H1 (cell line): Measurements from ENCODE around the gene SORBS1. TPM values are rescaled to one million over a fixed set of nuclear protein-coding genes. Genes with fewer than 3 reads are reported as not detected.

ENCODE experiments used
- CTCF ChIA-PET: fragments of 300-600 bp; sonication (Branson Sonifier 250); formaldehyde crosslinking; loops from one replicate; lab custom pipeline; 2021; ENCODE audit not compliant: partially characterized antibody; lab: Charles Lee
- POLR2A ChIA-PET: fragments of 300-600 bp; sonication (Branson Sonifier 250); formaldehyde crosslinking; loops from one replicate; lab custom pipeline; 2021; ENCODE audit warnings: inconsistent platforms; ENCODE audit not compliant: partially characterized antibody; lab: Charles Lee
- DNase-seq, 2 experiments: peaks; one replicate each; pipeline versions ENCODE4 v3.0.0 to v3.0.0-alpha.2; 2010 to 2022; ENCODE audit warnings: low spot score in 2 of 2, low read depth in 1 of 2, mixed read lengths in 1 of 2
- FAIRE-seq: peaks from 2 replicates; lab custom pipeline; 2011; peaks lifted over from hg19 to GRCh38; lab: Jason Lieb, UNC
- H2AFZ ChIP-seq: 2 replicates; pipeline ENCODE4 v1.8.1; 2012; ENCODE audit warnings: low read length, inconsistent platforms
- H2AK5ac ChIP-seq: 2 replicates; pipeline ENCODE4 v1.6.1; 2013; ENCODE audit warnings: low read depth, low read length
- H2BK120ac ChIP-seq: replicated peaks from 2 replicates; pipeline ENCODE3; 2013; ENCODE audit warnings: low read depth, low read length, inconsistent platforms
- H2BK12ac ChIP-seq: 2 replicates; pipeline ENCODE4 v1.6.1; 2013; ENCODE audit warnings: low read depth, low read length
- H2BK15ac ChIP-seq: 2 replicates; pipeline ENCODE4 v1.6.1; 2013; ENCODE audit warnings: low read length
- H2BK20ac ChIP-seq: 2 replicates; pipeline ENCODE4 v1.6.1; 2013; ENCODE audit warnings: low read length
- H2BK5ac ChIP-seq: 2 replicates; pipeline ENCODE4 v1.6.1; 2013; ENCODE audit warnings: low read depth, low read length
- H3K14ac ChIP-seq: 2 replicates; pipeline ENCODE4 v1.6.1; 2013; ENCODE audit warnings: inconsistent platforms; ENCODE audit not compliant: insufficient read length
- H3K18ac ChIP-seq: 2 replicates; pipeline ENCODE4 v1.6.1; 2013; ENCODE audit warnings: low read length; ENCODE audit errors: extremely low read depth
- H3K23ac ChIP-seq: 2 replicates; pipeline ENCODE4 v1.6.1; 2013; ENCODE audit warnings: inconsistent platforms; ENCODE audit not compliant: insufficient read length
- H3K23me2 ChIP-seq: 2 replicates; pipeline ENCODE4 v1.6.1; 2013; ENCODE audit warnings: low read depth, low read length
- H3K27ac ChIP-seq: 2 replicates; pipeline ENCODE4 v1.6.1; 2011; ENCODE audit warnings: low read depth, low read length, inconsistent platforms
- H3K27me3 ChIP-seq, 4 experiments: replicated peaks in 1 of 4; 1 replicate in 1 of 4; 2 replicates in 3 of 4; pipeline versions ENCODE4 v1.6.1 to v1.8.1; 2011 to 2013; ENCODE audit warnings: low read length in 3 of 4, mild to moderate bottlenecking in 3 of 4, inconsistent platforms in 2 of 4, mixed read lengths in 2 of 4, moderate library complexity in 1 of 4; ENCODE audit not compliant: control insufficient read depth in 3 of 4, insufficient read depth in 3 of 4; ENCODE audit errors: extremely low read depth in 1 of 4
- H3K36me3 ChIP-seq, 4 experiments: 2 replicates each; pipeline versions ENCODE4 v1.6.1 to v1.8.1; 2011 to 2013; ENCODE audit warnings: mild to moderate bottlenecking in 4 of 4, low read length in 3 of 4, moderate library complexity in 2 of 4, control low read depth in 1 of 4, inconsistent platforms in 1 of 4; ENCODE audit not compliant: insufficient read depth in 4 of 4, control insufficient read depth in 2 of 4
- H3K4ac ChIP-seq: replicated peaks from 2 replicates; pipeline ENCODE3; 2013; ENCODE audit warnings: low read length, low read depth, mixed read lengths, inconsistent platforms; ENCODE audit not compliant: insufficient read length
- H3K4me1 ChIP-seq, 4 experiments: replicated peaks in 1 of 4; 1 replicate in 1 of 4; 2 replicates in 3 of 4; pipeline versions ENCODE4 v1.6.1 to v1.8.1; 2011 to 2013; ENCODE audit warnings: low read length in 3 of 4, inconsistent platforms in 2 of 4, mixed read lengths in 1 of 4; ENCODE audit not compliant: insufficient read depth in 4 of 4, control insufficient read depth in 3 of 4
- H3K4me2 ChIP-seq, 2 experiments: 2 replicates each; pipeline versions ENCODE4 v1.6.1 to v1.8.1; 2011 to 2013; ENCODE audit warnings: low read depth in 2 of 2, low read length in 2 of 2, control low read depth in 1 of 2, inconsistent platforms in 1 of 2, mild to moderate bottlenecking in 1 of 2; ENCODE audit not compliant: insufficient read depth in 1 of 2
- H3K4me3 ChIP-seq, 4 experiments: fragments of 200-600, 300-600 bp in 1 of 4; sonication (generic), shearing (Covaris generic), sonication (Bioruptor Twin) in 1 of 4; 2 replicates each; pipeline versions ENCODE4 v1.5.1 to v1.8.1; 2011 to 2016; ENCODE audit warnings: low read length in 4 of 4, low read depth in 3 of 4, control low read depth in 2 of 4, inconsistent platforms in 2 of 4, mild to moderate bottlenecking in 2 of 4, mixed read lengths in 1 of 4, moderate library complexity in 1 of 4; ENCODE audit not compliant: insufficient read depth in 2 of 4; ENCODE audit errors: extremely low read depth in 1 of 4
- H3K56ac ChIP-seq: replicated peaks from 2 replicates; pipeline ENCODE3; 2013; ENCODE audit warnings: low read depth, mild to moderate bottlenecking, mixed read lengths, low read length, inconsistent platforms; ENCODE audit not compliant: insufficient read length
- H3K79me1 ChIP-seq: 2 replicates; pipeline ENCODE4 v1.6.1; 2013; ENCODE audit warnings: low read depth, low read length, control low read depth
- H3K79me2 ChIP-seq, 2 experiments: 2 replicates each; pipeline versions ENCODE4 v1.6.1 to v1.8.1; 2012 to 2013; ENCODE audit warnings: low read length in 2 of 2, mild to moderate bottlenecking in 2 of 2, inconsistent platforms in 1 of 2; ENCODE audit not compliant: insufficient read depth in 2 of 2, control insufficient read depth in 1 of 2
- H3K9ac ChIP-seq, 4 experiments: replicated peaks in 1 of 4; 1 replicate in 1 of 4; 2 replicates in 3 of 4; pipeline versions ENCODE4 v1.6.1 to v1.8.1; 2011 to 2013; ENCODE audit warnings: low read depth in 3 of 4, low read length in 3 of 4, control low read depth in 2 of 4, mild to moderate bottlenecking in 2 of 4, moderate library complexity in 2 of 4, inconsistent platforms in 1 of 4; ENCODE audit errors: extremely low read depth in 1 of 4
- H3K9me3 ChIP-seq, 2 experiments: 2 replicates each; pipeline versions ENCODE4 v1.6.1 to v1.8.1; 2012 to 2013; ENCODE audit warnings: mild to moderate bottlenecking in 2 of 2, moderate library complexity in 2 of 2, control low read depth in 1 of 2, inconsistent platforms in 1 of 2, low read depth in 1 of 2, low read length in 1 of 2, mixed read lengths in 1 of 2; ENCODE audit not compliant: insufficient read depth in 2 of 2
- H4K20me1 ChIP-seq, 2 experiments: replicated peaks in 1 of 2; 2 replicates each; pipeline versions ENCODE3 to v1.8.1; 2011 to 2013; ENCODE audit warnings: inconsistent platforms in 2 of 2, low read length in 2 of 2, mild to moderate bottlenecking in 1 of 2; ENCODE audit not compliant: insufficient read depth in 2 of 2, control insufficient read depth in 1 of 2
- H4K5ac ChIP-seq: 2 replicates; pipeline ENCODE4 v1.6.1; 2013; ENCODE audit warnings: low read length, low read depth, mixed read lengths, inconsistent platforms; ENCODE audit not compliant: insufficient read length
- H4K8ac ChIP-seq: 2 replicates; pipeline ENCODE4 v1.8.0; 2013; ENCODE audit warnings: mild to moderate bottlenecking, moderate library complexity, low read length, inconsistent platforms; ENCODE audit not compliant: insufficient read depth; ENCODE audit errors: extremely low read depth
- H4K91ac ChIP-seq: replicated peaks from 2 replicates; pipeline ENCODE3; 2013; ENCODE audit warnings: low read length, mixed read lengths, inconsistent platforms; ENCODE audit not compliant: insufficient read length
- GTF2F1 ChIP-seq: IDR thresholded peaks from 2 replicates; pipeline ENCODE4 v1.6.1; 2012; ENCODE audit warnings: low read depth, low read length, improper control_type of control experiment, borderline replicate concordance
- NRF1 ChIP-seq: IDR thresholded peaks from 2 replicates; pipeline ENCODE4 v1.6.1; 2011; ENCODE audit warnings: mild to moderate bottlenecking, low read depth, low read length, improper control_type of control experiment
- SIX5 ChIP-seq: IDR thresholded peaks from 2 replicates; pipeline ENCODE4 v1.6.1; 2011; ENCODE audit warnings: mild to moderate bottlenecking, low read depth, low read length
- TBP ChIP-seq: IDR thresholded peaks from 2 replicates; pipeline ENCODE4 v1.6.1; 2011; ENCODE audit warnings: low read depth, low read length, improper control_type of control experiment
- WGBS, 2 experiments: shearing (Covaris generic) in 1 of 2; methylation state at CpG; one replicate each; pipeline versions ENCODE4 v1.1.6 to v1.1.7; 2013 to 2015; ENCODE audit warnings: low lambda C conversion rate in 2 of 2, mixed read lengths in 2 of 2, inconsistent platforms in 1 of 2, low coverage in 1 of 2, missing lambda C conversion rate in 1 of 2; ENCODE audit not compliant: insufficient replicate concordance in 2 of 2, insufficient coverage in 1 of 2, insufficient read length in 1 of 2; ENCODE audit errors: extremely low coverage in 1 of 2, missing lambda C conversion rate in 1 of 2; 5-methylcytosine and 5-hydroxymethylcytosine counted together
- polyA plus RNA-seq, 7 experiments: library from polyadenylated mRNA; depleted of rRNA in 3 of 7; stranded (reverse) in 5 of 7; unstranded in 2 of 7; fragments of >200 nt in 5 of 7; fragments of 200-250 nt in 2 of 7; gene quantifications; 1 replicate in 5 of 7; 2 replicates in 1 of 7; 4 replicates in 1 of 7; pipeline versions ENCODE4 v1.2.1 to v1.2.3, GENCODE V29; 2011 to 2013; ENCODE audit warnings: missing spikeins in 2 of 7, mixed read lengths in 2 of 7
- total RNA-seq: library from RNA; stranded (reverse); fragmentation: NEBNext Ultra II Directional; extraction: Animal tissue kit (Norgen Biotek cat#: 25700); gene quantifications from 2 replicates; pipeline ENCODE4 v1.2.1, GENCODE V29; 2021
- TF ChIP-seq, protein P1 (sequence below): IDR thresholded peaks from 2 replicates; pipeline ENCODE4 v1.6.1; 2012; ENCODE audit warnings: low read length, inconsistent platforms

Gene SORBS1
- total and polyA plus RNA-seq, 2 of the 8 experiments (the other 6 are each of a cell fraction or from before 2014, with no cell fraction given) = 16.0 to 35.0 TPM

DNA sequence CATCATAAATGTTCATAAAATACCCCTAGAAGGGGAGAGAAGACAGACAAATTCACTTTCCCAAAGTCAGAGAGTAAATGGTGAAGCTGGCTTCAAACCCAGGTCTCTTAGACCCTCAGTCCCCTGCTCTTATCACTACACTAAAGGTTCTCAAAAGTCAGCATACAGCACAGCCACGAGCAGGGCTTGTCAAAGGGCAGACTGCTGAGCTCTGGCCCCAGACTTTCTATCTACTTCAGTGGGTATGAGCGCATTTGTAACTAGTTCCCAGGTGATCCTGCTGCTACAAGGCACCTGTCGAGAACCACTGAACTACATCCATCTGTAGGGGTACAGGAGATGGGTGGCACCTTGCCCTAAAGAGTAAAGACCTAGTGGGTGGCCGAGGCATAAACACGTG lies 91.5 kb downstream of the SORBS1 start:
- H3K4me1 ChIP-seq = peaks cover 2 to 18% (median 14%) of the 10 kb centered on the region in 4 experiments; a peak in 6 of 7 replicates

More for the DNA sequence above, 91.5 kb downstream of the SORBS1 start:
- Histone ChIP-seq H3K18ac (peak overlapping the region; percentile 25; the same call in 1 of the 2 replicates), H3K79me1 (no peaks in the 10 kb centered on the region), H2BK5ac (no peak overlapping the region), H3K14ac (no peak overlapping the region), H3K36me3 (no peaks in the 10 kb centered on the region), H3K23ac (no peak overlapping the region), H4K8ac (no peak overlapping the region), H3K4me2 (no peak overlapping the region), H3K27ac (no peak overlapping the region), H2AFZ (no peak overlapping the region), H3K9me3 (no peaks in the 10 kb centered on the region), H2AK5ac (no peak overlapping the region), H2BK20ac (no peak overlapping the region), H3K79me2 (peaks cover 0 to 11% of the 10 kb centered on the region in 2 experiments; a peak in 1 of 4 replicates), H3K27me3 (no peaks in the 10 kb centered on the region), H2BK12ac (no peak overlapping the region), H2BK120ac (no peak overlapping the region), H3K56ac (no peak overlapping the region), H4K91ac (no peak overlapping the region), H3K23me2 (no peaks in the 10 kb centered on the region), H3K4ac (no peak overlapping the region), H2BK15ac (no peak overlapping the region), H3K4me3 (no peak overlapping the region), H3K9ac (no peak overlapping the region), H4K20me1 (no peaks in the 10 kb centered on the region), H4K5ac (no peak overlapping the region)
- POLR2A ChIA-PET = no interaction called here
- FAIRE-seq = no peak
- 74% methylated on average over 5 of the region's 5 CpGs; no CpG with 5 or more reads in 1 of the 2 experiments for WGBS, 2 experiments
- DNase-seq = no peak
- TF ChIP-seq GTF2F1 (no peak), NRF1 (no peak), TBP (no peak), SIX5 (no peak)
- TF ChIP-seq, protein P1, sequence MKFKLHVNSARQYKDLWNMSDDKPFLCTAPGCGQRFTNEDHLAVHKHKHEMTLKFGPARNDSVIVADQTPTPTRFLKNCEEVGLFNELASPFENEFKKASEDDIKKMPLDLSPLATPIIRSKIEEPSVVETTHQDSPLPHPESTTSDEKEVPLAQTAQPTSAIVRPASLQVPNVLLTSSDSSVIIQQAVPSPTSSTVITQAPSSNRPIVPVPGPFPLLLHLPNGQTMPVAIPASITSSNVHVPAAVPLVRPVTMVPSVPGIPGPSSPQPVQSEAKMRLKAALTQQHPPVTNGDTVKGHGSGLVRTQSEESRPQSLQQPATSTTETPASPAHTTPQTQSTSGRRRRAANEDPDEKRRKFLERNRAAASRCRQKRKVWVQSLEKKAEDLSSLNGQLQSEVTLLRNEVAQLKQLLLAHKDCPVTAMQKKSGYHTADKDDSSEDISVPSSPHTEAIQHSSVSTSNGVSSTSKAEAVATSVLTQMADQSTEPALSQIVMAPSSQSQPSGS = no peak
- CTCF ChIA-PET = interaction anchor here (0.6 to 4.2 kb wide), 9 partner anchors 9 to 64 kb away, joined by 3 to 24 read pairs (median 3); no protein-coding TSS in a partner anchor
